Measurements from ENCODE around the gene NCOR1. TPM values are rescaled to one million over a fixed set of nuclear protein-coding genes. Genes with fewer than 3 reads are reported as not detected.
A peak's percentile ranks its signal among the peaks of the same experiment; 100 is the strongest.

NCOR1 gene
- total RNA-seq, 1 experiment from 2014 or later, result 124 TPM

DNA sequence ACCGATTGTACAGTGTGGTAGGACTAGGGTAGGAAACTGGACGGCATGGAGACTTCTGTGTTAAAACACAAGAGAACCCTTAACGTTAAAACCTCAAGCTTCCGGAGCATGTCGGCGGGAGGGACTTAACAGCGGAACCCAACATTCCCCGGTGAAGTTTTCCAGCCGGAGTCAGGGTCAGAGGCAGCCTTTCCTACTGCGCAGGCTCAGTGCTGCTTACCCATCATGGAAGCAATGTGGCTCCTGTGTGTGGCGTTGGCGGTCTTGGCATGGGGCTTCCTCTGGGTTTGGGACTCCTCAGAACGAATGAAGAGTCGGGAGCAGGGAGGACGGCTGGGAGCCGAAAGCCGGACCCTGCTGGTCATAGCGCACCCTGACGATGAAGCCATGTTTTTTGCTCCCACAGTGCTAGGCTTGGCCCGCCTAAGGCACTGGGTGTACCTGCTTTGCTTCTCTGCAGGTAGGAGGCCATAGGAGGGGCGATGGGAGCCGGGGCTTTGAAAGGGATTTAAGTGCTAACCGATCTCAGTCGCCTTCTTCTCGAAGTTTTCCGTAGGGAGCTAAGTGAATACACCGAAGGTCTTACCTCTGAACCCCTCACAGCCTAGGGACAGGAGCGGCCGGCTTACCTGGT, 1.8 kb upstream of the NCOR1 start, which contains the start of gene PIGL:
Gene PIGL (plus strand): TSS at position 209 of the 634 bp plus-strand sequence. CDS start 17 bp downstream, at position 226.
- Mint-ChIP-seq H3K36me3 (0 out of 2 replicates have a peak, but pooled peaks cover 2% of the 10 kb centered on the region), H3K4me3 (peak within 1 kb of the TSS; percentile 92), H3K27ac (peak within 1 kb of the TSS; percentile 96), H3K27me3 (ENCODE audit: low read depth) (no peaks in the 10 kb centered on the region), H3K9me3 (no peaks in the 10 kb centered on the region), H3K4me1 (peaks cover 23% of the 10 kb centered on the region)
- ATAC-seq (peak; percentile 68), DNase-seq (ENCODE audit: low spot score) (peak; percentile 85)
- ChIA-PET POLR2A (no interaction called here), CTCF (interaction anchor here (0.9 to 2.7 kb wide), 2 partner anchors 8 to 69 kb away, joined by 3 to 9 read pairs; no protein-coding TSS in a partner anchor)
- TF ChIP-seq, protein P1, sequence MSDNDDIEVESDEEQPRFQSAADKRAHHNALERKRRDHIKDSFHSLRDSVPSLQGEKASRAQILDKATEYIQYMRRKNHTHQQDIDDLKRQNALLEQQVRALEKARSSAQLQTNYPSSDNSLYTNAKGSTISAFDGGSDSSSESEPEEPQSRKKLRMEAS (CRISPR knock-in tag; IDR thresholded peaks at IDR 0.05), result peak; percentile 81
- peak; percentile 88 for TF ChIP-seq FOXP4 (CRISPR knock-in tag; IDR thresholded peaks at IDR 0.05)
- no peak for TF ChIP-seq ZNF219 (CRISPR knock-in tag; IDR thresholded peaks at IDR 0.05; ENCODE audit: borderline replicate concordance)
- TF ChIP-seq, protein P2, sequence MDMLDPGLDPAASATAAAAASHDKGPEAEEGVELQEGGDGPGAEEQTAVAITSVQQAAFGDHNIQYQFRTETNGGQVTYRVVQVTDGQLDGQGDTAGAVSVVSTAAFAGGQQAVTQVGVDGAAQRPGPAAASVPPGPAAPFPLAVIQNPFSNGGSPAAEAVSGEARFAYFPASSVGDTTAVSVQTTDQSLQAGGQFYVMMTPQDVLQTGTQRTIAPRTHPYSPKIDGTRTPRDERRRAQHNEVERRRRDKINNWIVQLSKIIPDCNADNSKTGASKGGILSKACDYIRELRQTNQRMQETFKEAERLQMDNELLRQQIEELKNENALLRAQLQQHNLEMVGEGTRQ (CRISPR knock-in tag; IDR thresholded peaks at IDR 0.05), result peak; percentile 21; the same call in 1 of the 2 replicates
- peak; percentile 83; the same call in 1 of the 2 replicates for TF ChIP-seq ZNF232 (CRISPR knock-in tag; IDR thresholded peaks at IDR 0.05)
- peak; percentile 69; the same call in 1 of the 2 replicates for TF ChIP-seq FOXP1 (CRISPR knock-in tag; IDR thresholded peaks at IDR 0.05; ENCODE audit: borderline replicate concordance)
- no peak for TF ChIP-seq MXD4 (CRISPR knock-in tag; IDR thresholded peaks at IDR 0.05; ENCODE audit: borderline replicate concordance)
- 0 out of 2 replicates have a peak, but pooled peaks have one; percentile 59 for TF ChIP-seq KAT7 (CRISPR knock-in tag; IDR thresholded peaks at IDR 0.05; ENCODE audit: borderline replicate concordance)
- TF ChIP-seq JAZF1 (CRISPR knock-in tag; IDR thresholded peaks at IDR 0.05), result no peak
- TF ChIP-seq NR2C2 (CRISPR knock-in tag; IDR thresholded peaks at IDR 0.05), result no peak
- TF ChIP-seq ZNF396 (CRISPR knock-in tag; IDR thresholded peaks at IDR 0.05; ENCODE audit: borderline replicate concordance), result no peak
- TF ChIP-seq ZBTB21 (CRISPR knock-in tag; IDR thresholded peaks at IDR 0.05; ENCODE audit: borderline replicate concordance), result peak; percentile 85; the same call in 1 of the 2 replicates
- TF ChIP-seq, protein P3, sequence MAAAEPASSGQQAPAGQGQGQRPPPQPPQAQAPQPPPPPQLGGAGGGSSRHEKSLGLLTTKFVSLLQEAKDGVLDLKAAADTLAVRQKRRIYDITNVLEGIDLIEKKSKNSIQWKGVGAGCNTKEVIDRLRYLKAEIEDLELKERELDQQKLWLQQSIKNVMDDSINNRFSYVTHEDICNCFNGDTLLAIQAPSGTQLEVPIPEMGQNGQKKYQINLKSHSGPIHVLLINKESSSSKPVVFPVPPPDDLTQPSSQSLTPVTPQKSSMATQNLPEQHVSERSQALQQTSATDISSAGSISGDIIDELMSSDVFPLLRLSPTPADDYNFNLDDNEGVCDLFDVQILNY (CRISPR knock-in tag; IDR thresholded peaks at IDR 0.05), result peak; percentile 66; the same call in 1 of the 2 replicates
- TF ChIP-seq SP1 (CRISPR knock-in tag; conservative IDR thresholded peaks at IDR 0.05), result peak; percentile 36; the same call in 1 of the 2 replicates
- peak; percentile 37; the same call in 1 of the 2 replicates for TF ChIP-seq SMAD3 (CRISPR knock-in tag; IDR thresholded peaks at IDR 0.05; ENCODE audit: borderline replicate concordance)
- TF ChIP-seq FOXK1 (CRISPR knock-in tag; IDR thresholded peaks at IDR 0.05), result peak; percentile 75
- TF ChIP-seq ZNF138 (CRISPR knock-in tag; conservative IDR thresholded peaks at IDR 0.05), result 0 out of 2 replicates have a peak, but pooled peaks have one; percentile 51
- TF ChIP-seq GABPB1 (CRISPR knock-in tag; IDR thresholded peaks at IDR 0.05), result peak; percentile 87
- TF ChIP-seq USF1 (CRISPR knock-in tag; IDR thresholded peaks at IDR 0.05), result peak; percentile 49; the same call in 1 of the 2 replicates
- TF ChIP-seq TP53 (CRISPR knock-in tag; IDR thresholded peaks at IDR 0.05), result peak; percentile 64; the same call in 1 of the 2 replicates
- peak; percentile 25; the same call in 1 of the 2 replicates for TF ChIP-seq TEAD4 (CRISPR knock-in tag; IDR thresholded peaks at IDR 0.05)
- no peak for TF ChIP-seq ZNF425 (CRISPR knock-in tag; conservative IDR thresholded peaks at IDR 0.05)
- TF ChIP-seq NFE2L1 (CRISPR knock-in tag; IDR thresholded peaks at IDR 0.05), result peak; percentile 42; the same call in 1 of the 2 replicates
- TF ChIP-seq, protein P4, sequence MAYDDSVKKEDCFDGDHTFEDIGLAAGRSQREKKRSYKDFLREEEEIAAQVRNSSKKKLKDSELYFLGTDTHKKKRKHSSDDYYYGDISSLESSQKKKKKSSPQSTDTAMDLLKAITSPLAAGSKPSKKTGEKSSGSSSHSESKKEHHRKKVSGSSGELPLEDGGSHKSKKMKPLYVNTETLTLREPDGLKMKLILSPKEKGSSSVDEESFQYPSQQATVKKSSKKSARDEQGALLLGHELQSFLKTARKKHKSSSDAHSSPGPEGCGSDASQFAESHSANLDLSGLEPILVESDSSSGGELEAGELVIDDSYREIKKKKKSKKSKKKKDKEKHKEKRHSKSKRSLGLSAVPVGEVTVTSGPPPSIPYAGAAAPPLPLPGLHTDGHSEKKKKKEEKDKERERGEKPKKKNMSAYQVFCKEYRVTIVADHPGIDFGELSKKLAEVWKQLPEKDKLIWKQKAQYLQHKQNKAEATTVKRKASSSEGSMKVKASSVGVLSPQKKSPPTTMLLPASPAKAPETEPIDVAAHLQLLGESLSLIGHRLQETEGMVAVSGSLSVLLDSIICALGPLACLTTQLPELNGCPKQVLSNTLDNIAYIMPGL (CRISPR knock-in tag; IDR thresholded peaks at IDR 0.05), result peak; percentile 71; the same call in 1 of the 2 replicates

Measured in WTC11 (cell line).